SKM-1 (cell line): ENCODE results near the gene RB1.
"Not testable (repeated sequence)": the region's sequence is repeated elsewhere in the genome, so short reads cannot be mapped to it uniquely, and the experiment has no call there.

Source experiments
- DNase-seq: peaks from one replicate; lab custom pipeline; 2025; ENCODE audit not compliant: unreplicated experiment; lab: John Stamatoyannopoulos, UW

RB1 gene

DNA sequence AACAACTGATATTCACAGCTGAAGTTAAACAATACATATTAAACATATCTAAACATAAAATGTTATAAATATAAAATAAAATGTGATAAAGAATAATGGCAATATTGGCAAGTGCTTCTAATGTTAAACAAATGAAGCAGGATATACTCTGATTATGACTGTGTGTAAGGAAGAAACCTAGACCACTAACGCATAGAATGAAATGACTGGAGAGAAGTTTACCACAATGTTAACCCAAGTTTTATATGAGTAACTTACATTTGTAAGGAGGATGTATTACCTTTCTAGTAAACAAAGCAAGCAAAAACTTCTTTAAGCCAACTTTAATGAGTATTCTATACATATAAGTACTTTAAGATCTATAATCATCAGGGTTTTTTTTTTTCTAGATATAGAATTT, 43.0 kb downstream of the RB1 start:
- no peak for DNase-seq

DNA sequence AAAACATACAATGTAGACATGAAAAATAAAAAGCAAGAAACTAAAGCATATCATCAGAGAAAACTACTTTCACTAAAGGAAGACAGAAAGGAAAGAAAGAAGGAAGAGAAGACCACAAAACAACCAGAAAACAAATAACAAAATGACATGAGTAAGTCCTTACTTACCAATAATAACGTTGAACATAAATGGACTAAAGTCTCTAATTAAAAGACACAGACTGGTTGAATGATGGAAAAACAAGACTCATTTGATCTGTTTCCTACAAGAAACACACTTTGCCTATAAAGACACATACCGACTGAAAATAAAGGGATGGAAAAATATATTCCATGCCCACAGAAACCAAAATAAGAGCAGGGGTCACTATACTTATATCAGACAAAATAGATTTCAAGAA, 46.0 kb downstream of the RB1 start:
- no peak for DNase-seq

DNA sequence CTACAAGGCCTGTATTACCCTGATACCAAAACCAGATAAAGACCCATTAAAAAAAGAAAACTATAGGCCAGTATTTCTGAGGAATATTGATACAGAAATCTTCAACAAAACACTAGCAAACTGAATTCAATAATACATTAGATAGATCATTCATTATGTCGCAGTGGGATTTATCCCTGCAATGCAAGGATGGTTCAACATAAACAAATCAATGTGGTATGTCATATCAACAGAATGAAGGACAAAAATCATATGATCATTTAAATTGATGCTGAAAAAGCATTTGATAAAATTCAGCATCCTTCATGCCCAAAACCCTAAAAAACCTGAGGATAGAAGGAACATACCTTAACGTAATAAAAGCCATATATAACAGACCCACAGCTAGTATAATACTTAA, 50.0 kb downstream of the RB1 start:
- DNase-seq = no peak

DNA sequence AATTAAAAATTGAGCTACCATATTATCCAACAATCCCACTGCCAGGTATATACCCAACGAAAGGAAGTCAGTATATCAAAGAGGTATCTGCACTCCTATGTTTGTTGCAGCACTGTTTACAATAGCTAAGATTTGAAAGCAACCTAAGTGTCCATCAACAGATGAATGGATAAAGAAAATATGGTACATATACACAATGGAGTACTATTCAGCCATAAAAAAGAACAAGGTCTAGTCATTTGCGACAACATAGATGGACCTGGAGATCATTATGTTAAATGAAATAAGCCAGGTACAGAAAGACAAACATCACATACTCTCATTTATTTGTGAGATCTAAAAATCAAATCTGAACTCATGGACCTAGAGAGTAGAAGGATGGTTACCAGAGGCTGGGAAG, 52.0 kb downstream of the RB1 start:
- not testable (repeated sequence) for DNase-seq

DNA sequence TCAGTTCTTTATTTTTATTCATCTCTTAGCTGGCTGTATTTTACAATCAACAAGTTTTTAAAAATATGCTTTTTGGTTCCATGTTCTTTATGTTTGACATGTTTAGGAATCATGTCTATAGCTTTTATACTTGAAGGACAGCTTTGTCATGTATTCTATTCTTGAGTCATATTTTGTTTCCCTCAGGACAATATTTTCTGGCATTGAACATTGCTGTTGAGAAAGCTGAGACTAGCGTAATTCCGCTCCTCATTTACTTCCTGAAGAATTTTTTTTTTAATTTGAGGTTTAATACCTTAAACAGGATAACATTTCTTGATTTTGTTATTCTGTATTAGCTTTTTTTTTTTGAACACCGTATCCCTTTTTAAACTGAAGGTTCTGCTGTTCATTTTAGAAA, 53.2 kb downstream of the RB1 start:
- DNase-seq = no peak

DNA sequence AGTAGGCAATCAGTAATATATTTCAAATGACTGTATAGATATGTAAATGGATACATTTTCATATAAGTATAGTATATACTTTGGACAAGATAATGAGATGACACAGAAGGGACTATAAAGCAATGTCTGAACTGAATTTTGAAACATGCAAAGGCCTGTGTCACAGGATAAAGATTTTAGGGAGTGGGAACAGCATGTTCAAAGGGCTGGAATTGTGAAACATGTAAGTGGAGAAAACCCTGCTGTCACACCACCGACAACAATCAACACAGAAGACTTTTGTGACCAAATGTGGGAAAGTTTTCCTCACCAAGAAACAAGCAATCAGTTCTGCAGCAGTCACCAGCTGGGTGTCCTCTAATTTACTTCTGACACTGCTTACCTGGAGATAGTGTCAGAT, 66.4 kb downstream of the RB1 start:
- DNase-seq = no peak

DNA sequence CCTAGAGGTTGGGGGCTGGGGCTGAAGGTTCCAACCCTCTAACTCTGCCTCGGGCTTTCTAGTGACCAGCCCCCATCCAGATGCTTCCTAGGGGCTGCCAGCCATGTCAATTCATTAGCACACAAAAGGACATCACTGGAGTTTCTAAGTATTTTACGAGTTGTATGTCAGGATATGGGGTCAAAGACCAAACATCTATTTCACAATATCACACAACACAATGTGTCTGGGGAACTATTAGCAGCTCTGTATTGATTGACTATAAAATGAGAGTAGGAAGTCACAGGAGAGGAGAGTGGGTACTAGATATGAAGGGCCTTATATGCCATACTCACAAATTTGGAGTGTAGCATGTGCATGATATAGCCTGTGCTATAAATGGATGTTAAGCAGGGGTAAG, 67.3 kb downstream of the RB1 start:
- no peak for DNase-seq

DNA sequence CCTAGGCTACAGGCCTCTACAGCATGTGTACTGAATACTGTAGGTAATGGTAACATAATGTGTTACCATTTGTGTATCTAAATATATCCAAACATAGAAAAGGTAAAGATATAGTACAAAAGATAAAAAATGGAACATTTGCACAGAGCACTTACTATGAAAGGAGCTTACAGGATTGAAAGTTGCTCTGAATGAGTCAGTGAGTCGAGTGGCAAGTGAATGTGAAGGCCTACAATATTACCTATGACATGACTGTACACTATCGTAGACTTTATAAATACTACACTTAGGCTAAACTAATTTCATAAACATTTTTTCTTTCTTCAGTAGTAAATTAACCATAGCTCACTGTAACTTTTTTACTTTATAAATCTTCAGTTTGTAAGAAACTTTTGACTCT, 74.3 kb downstream of the RB1 start:
- no peak for DNase-seq

DNA sequence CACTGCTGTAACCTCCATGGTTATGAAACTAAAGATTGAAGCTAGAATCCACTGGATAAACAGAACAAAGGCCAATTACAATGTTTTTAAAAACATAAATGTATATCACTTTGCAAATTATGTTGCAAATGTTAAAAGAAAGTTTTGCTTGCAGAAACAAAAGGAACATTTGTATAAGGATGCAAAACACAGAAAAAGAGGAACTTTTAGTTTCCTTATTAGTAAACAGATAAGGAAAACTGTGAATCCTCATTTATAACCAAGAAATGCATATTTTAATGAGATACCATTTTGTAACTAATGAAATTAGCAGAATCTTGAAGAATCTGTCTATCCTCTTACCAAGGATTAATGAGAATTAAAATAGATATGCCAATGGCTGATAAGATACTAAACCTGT, 77.0 kb downstream of the RB1 start:
- DNase-seq = no peak

DNA sequence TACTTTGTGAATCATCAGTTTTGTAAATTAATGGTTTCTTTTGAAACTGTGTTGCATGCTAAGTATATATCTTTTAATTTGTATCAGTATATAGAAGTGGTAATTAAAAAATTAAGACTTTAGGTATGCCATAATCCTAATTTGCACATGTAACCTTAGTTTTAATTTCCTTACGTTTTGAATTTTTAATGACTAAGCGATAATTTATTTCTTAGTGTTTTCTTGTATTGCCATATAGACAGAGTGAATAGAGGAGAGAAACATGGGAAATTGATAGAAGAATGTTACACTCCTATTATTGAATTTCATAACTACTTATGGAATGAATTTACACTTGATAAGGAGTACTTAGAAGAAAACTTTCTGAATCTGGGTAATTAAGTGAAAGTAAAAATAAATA, 79.8 kb downstream of the RB1 start:
- no peak for DNase-seq

DNA sequence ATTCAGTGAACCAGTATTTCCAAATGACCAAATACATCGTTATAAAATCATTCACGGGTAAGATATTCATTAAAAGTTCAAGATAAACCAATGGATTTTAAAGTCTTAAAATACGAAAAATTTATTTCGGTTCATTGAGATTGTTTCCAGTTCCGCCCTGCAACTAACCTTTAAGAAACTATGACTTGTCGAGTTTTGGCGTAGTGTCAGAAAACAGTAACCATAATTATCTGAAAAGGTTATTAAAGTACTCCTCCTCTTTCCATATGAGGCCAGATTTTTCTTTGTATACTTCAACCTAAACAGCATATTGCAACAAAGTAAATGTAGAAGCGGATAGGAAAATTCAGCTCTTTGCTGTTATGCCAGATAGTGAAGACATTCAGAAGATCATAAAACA, 83.3 kb downstream of the RB1 start:
- no peak for DNase-seq

DNA sequence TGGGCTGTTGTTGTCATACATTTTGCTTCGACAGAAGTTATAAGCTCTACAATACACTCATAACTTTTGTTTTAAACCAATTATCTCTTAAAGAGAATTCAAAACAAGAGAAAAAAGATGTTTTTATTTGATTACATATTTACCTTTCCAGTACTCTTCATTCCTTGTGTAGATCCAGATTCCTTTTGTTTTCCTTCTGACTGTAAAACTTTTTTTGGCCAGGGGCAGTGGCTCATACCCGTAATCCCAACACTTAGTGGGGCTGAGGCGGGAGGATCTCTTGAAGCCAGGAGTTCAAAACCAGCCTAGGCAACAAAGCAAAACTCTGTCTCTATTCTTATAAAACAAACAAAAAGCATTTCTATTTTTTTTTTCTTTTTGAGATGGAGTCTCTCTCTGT, 87.7 kb downstream of the RB1 start:
- DNase-seq = no peak

DNA sequence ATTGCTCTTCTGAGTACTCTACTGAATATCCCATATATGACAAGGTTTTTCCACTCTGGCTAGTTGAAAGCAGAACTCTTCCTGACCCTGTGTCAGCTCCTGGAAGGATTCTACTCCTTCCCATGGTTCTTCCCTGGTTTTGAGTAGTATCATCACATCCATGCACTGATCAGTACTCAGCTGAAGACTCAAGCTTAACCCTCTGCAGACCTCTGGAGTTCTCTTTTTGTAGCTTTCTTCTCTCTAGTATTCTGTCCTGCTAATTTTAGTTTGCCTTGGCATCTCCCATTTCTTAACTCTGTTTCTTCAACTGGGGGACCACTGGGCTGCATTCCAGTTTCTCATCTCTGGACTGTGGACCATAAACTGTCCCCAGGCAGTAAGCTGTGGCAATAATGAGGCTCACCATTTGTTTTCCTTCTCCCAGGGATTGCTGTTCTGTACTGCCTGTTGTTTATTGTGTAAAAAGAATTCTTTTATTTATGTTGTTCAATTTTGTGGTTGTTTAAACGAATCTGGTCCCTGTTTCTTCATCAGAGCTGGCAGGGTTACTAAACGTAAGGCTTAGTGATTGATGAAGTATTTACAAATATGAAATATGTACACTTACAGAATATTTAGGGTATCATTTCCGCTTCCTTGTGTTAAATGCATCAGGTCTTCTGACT, 89.6 kb downstream of the RB1 start:
- no peak for DNase-seq

DNA sequence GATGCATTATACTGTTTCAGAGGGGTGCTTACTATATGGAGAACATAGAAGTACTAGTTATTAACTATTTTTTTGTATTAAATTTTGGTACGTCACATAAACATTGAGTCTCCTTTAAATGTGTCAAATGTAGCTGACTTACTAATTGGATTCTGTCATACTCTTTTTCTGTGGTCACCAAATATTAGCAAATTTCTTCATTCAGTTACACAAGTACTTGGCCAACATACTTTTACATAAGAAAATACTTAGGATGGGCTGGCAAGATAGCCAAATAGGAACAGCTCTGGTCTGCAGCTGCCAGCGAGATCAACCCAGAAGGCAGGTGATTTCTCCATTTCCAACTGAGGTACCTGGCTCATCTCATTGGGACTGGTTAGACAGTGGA, 90.1 kb downstream of the RB1 start:
- DNase-seq = no peak

DNA sequence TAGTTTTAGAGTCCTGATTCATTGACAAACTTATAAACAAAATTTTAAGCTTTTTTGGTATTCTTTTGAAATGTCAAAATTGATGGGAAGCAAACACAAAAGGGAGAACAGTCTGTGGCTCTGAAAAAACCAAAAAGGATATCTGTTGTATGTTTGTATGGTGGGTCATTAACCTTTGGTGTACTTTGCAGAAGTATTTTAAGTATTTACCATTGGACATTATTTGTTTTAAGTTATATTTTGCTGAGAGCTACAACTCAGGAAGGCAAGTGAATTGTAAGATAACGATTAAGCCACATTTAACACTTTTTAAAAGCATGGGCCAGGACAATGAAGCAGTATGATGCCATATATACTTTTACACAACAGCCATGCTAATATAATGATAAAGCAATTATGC, 94.2 kb downstream of the RB1 start:
- DNase-seq = no peak

DNA sequence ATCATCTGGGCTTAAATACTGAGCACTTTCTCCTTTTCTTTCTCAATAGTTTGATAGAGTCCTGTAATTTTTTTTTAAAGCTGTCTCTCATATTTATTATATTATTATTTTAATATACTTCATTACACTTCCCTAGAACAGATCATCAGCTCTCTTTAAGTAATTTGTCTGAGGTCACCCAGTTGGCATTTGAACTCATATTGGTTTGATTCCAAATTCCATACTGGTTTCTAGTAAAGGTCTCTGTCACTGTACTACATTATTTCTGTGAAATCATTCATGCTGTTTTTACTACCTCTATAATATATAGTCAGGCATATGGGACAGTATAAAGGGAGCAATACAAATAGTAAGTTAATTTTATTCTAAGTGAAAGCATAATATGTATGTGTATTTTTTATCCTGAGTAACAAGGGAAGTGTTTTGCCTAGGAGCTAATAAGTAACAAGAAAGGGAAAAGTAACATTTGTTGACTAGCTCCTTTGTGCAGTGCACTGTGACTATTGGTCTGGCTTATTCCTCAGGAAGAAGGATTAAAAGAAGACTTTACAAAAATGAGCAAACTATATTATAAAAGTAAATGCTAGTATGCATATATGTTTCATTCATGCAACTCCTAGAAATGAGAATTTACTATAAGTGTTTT, 95.0 kb downstream of the RB1 start:
- no peak for DNase-seq

DNA sequence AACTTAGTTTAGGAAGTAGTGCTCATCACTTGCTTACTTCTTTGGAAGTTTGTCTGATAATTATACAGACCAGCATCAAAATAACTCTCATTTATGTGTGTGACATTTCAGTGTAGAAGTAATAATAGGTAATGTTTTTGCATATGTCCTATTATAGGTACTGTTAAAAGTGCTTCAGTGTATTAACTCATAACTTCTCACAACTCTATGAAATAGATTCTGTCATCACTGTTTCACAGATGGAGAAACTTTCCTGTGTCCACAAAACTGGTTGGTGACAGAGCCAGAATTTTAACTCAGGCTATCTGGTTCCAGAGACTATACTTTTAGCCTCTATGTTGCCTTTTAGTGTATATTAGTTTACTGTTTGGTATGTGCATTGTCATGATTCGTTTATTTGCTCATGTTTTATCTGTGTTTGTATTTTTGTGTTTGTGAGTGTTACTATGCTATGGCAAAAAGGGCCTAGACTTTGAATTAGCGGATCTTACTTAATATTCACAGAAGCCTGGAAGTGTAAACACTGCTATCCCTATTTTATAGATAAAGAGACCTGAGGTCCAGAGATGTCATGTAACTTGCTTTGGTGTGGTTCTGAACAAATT, 96.6 kb downstream of the RB1 start:
- no peak for DNase-seq

DNA sequence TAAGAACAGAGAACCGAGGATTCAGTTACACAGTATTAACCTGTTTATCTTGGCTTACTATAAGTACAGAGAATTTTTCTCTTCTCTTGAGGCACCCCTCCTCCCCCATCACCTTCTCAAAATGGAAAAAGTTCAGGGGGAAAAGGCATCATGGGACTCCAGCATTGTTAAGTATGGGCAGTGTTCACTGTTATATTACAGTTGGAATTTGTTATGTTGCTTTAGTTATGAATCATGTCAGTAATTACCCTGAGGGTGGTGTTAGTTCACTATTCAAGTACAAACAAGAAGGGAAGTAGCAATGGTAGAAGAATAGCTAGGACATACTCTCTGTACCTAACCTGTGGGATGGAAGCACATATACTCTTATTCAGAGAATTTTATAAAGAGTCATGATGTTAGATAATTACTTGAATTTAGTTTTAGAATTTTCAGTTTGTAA, 97.3 kb downstream of the RB1 start:
- no peak for DNase-seq

DNA sequence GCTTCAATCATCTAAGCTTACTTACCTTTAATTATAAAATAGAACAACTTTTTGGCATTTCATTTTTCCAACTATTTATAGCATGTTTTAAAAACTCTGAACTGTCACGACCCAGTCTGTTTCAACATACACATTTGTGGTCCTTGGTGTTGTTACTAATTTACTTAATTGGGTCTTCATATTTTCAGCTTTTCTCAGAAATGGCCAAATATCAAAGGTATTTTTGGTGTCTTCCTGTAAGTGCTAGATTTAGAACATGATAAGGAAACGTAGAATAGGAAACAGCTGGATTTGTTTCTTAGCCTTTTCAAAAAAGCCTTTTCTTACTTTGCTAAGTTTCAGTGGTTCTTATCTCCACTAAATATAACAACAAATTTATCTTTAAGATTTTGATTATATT, 97.9 kb downstream of the RB1 start:
- DNase-seq = no peak

DNA sequence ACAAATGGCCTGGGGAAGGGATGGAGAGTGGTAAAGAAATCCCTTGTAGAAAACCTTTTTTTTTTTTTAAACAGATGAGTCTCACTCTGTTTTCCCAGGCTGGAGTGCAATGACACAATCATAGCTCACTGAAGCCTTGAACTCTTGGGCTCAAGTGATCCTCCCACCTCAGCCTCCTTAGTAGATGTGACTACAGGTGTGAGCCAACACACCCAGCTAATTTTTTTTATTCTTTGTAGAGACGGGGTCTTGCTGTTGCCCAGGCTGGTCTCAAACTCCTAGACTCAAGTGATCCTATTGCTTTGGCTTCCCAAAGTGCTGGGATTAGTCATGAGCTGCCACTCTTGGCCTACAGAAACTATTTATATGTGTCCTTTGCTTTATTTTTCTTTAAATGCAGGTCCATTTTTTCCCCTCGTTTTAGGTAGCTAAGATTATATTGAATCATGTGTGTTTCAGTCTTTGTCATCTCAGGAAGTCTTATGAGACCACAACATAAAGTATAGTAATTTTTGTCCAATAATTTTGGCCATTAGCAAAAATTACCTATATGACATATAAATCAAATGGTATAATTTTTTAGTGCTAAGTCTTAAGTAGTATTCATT, 98.9 kb downstream of the RB1 start:
- DNase-seq = no peak

DNA sequence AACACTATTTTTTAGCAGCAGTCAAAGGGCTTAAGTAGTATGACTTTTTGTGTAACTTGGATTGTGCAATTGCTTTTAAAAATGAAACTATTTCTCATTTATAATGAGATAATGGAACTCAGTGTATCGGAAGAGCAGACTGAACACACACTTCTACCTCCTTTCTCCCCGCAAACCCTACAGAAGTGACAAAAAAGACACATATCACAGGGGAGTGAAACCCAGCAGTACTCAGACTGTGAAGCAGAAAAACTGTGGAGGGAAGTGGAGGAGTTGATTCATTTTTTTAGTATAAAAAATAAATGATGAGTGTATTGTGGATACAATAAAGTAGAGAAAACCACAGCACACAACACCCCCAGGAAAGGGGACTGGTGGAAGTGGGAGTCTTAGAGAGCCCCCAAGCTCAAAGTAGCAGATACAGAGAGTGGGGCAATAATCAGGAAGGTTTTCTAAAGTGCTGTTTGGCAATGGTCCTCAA, 99.6 kb downstream of the RB1 start:
- DNase-seq = no peak

DNA sequence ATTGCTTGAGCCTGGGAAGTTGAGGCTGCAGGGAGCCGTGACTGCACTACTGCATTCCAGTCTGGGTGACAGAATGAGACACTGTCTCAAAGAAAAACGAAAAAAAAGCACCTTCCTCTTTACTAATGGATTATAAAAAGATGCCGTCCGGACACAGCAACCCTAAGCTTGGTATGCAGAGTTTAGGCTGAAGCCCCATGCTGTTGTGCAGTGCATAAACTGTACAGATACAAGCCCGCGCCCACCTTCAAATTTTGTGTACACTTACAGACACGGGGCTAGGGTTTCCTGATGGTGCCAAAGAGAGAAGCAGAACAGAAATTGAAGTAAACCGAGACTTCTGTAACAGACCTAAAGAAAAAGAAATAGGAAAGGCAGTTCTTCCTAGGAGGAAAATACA, 100.4 kb downstream of the RB1 start:
- no peak for DNase-seq
